Activated CD8-positive, alpha-beta memory T cell treated with anti-CD3 and anti-CD28 coated beads, Interleukin-2, amount 50 U/mL, for 24 hours (primary cell): ENCODE results near the gene MAS1.
"Not testable (repeated sequence)": the region's sequence is repeated elsewhere in the genome, so short reads cannot be mapped to it uniquely, and the experiment has no call there.

Source experiments
- DNase-seq: peaks from one replicate; pipeline ENCODE4 v3.0.0-alpha.2; 2020; ENCODE audit errors: extremely low read depth

Gene MAS1

GRCh38 chr6:159916752-159917151 lies 26.0 kb downstream of the MAS1 start:
- no peak for DNase-seq

GRCh38 chr6:159919011-159919511 lies 28.3 kb downstream of the MAS1 start:
- no peak for DNase-seq

- DNase-seq, result no peak
These were observed 29.0 kb downstream of the MAS1 start for GRCh38 chr6:159919800-159920199.

GRCh38 chr6:159924150-159924549 lies 33.4 kb downstream of the MAS1 start:
- DNase-seq, result not testable (repeated sequence)

GRCh38 chr6:159926542-159927203 lies 35.9 kb downstream of the MAS1 start:
- DNase-seq, result no peak

GRCh38 chr6:159929819-159930218 lies 39.0 kb downstream of the MAS1 start:
- DNase-seq, result no peak

GRCh38 chr6:159931112-159931511 lies 40.3 kb downstream of the MAS1 start:
- no peak for DNase-seq

GRCh38 chr6:159931846-159932245 lies 41.1 kb downstream of the MAS1 start:
- DNase-seq, result no peak

GRCh38 chr6:159933077-159933476 lies 42.3 kb downstream of the MAS1 start:
- DNase-seq, result no peak

GRCh38 chr6:159934181-159934580 lies 43.4 kb downstream of the MAS1 start:
- DNase-seq, result no peak

GRCh38 chr6:159935065-159935464 lies 44.3 kb downstream of the MAS1 start:
- no peak for DNase-seq

GRCh38 chr6:159935633-159936032 lies 44.8 kb downstream of the MAS1 start:
- DNase-seq, result no peak

GRCh38 chr6:159939591-159940016 lies 48.8 kb downstream of the MAS1 start:
- DNase-seq, result no peak
